HG03196 (cell line): Measurements from ENCODE around the gene KDM1A.

Source experiments
- ATAC-seq: cut with Tn5 transposase; IDR thresholded peaks from one replicate; pipeline ENCODE4 v1.9.1; 2021; ENCODE audit not compliant: unreplicated experiment

The KDM1A gene

GRCh38 chr1:23132033-23132432 lies 112.8 kb downstream of the KDM1A start:
- ATAC-seq: no peak
